Measurements from ENCODE around the gene C2orf49. TPM values are rescaled to one million over a fixed set of nuclear protein-coding genes. Genes with fewer than 3 reads are reported as not detected.

The C2orf49 gene
- total RNA-seq, 2 experiments from 2014 or later: 19.6 to 19.8 TPM

DNA sequence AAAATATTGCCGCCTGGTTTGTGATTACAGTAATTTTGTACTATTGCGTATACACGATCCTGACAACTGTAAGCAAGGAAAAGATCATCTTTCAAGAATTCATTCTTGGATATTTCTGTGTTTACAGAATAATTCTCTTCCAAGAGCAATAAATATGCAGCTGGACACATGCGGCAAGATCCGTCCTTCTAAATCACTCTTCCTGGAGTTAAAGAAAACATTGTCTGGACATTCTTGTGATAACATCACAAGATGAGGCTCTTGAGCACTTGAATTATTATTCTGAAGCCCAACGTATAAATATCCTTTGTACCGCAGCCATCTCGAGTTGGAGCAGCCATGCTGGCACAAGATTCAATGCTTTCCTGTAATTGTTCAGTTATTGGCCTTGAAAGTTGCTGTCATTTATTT lies 51.6 kb downstream of the C2orf49 start:
- POLR2A ChIA-PET: no interaction called here
- Mint-ChIP-seq H3K27ac (no peak overlapping the region), H3K4me3 (no peak overlapping the region), H3K9me3 (ENCODE audit: insufficient read depth) (no peaks in the 10 kb centered on the region), H3K36me3 (ENCODE audit: low read depth) (no peaks in the 10 kb centered on the region), H3K4me1 (ENCODE audit: low read depth) (no peaks in the 10 kb centered on the region), H3K27me3 (ENCODE audit: low read depth) (no peaks in the 10 kb centered on the region)
- DNase-seq (no peak), ATAC-seq (no peak)
- CTCF ChIA-PET: interaction anchor here (1.7 kb wide), 1 partner anchor 20 kb away, joined by 6 read pairs; no protein-coding TSS in a partner anchor

DNA sequence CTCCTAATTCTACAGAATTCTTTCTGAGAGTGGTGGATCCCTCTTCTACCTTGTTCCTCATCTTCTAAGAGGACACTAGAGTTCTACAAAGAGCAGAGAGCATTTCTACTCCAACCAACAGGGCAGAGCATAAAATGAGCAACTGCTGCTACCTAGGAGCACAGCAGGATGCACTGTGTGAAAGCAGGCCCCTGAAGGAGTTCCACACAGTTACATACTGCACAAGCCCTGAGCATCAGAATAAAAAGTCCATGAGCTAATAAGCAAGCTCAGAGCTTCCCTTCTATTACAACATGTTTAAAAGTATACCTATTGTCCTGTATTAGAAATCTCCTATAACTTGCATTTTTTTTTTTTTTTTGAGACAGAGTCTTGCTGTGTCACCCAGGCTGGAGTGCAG lies 53.1 kb downstream of the C2orf49 start:
- ChIA-PET POLR2A (no interaction called here), CTCF (no interaction called here)
- H3K4me3 Mint-ChIP-seq: no peak overlapping the region
- DNase-seq (no peak), ATAC-seq (no peak)
- no peaks in the 10 kb centered on the region for H3K36me3 Mint-ChIP-seq (ENCODE audit: low read depth)
- no peak overlapping the region for H3K27ac Mint-ChIP-seq
- no peaks in the 10 kb centered on the region for H3K4me1 Mint-ChIP-seq (ENCODE audit: low read depth)
- no peaks in the 10 kb centered on the region for H3K9me3 Mint-ChIP-seq (ENCODE audit: insufficient read depth)
- no peaks in the 10 kb centered on the region for H3K27me3 Mint-ChIP-seq (ENCODE audit: low read depth)

DNA sequence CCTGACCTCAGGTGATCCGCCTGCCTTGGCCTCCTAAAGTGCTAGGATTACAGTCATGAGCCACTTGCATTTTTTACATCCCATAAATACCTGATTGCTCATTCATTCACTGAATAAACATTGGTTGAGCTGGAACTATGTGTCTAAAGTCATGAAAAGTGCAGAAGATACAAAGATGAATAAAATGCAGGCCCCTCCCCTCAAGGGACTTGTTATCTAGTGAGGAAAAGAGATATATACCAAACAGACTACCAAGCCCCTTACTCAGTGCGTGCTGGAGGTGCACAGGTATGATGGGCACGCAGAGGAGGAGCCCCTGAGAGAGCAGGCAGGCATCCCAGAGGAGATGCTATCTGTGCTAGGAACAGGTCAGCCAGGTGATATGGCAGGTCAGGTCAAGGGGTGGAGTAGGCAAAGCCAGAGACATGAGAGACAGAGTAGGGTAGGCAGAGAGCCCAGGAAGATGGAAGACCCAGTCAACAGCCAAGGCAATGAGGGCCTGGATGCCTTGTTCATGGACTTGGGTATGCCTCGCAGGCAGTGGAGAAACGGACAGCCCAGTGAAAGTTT lies 53.8 kb downstream of the C2orf49 start:
- Mint-ChIP-seq H3K9me3 (ENCODE audit: insufficient read depth) (no peaks in the 10 kb centered on the region), H3K4me1 (ENCODE audit: low read depth) (no peaks in the 10 kb centered on the region), H3K36me3 (ENCODE audit: low read depth) (no peaks in the 10 kb centered on the region), H3K4me3 (no peak overlapping the region), H3K27ac (no peak overlapping the region), H3K27me3 (ENCODE audit: low read depth) (no peaks in the 10 kb centered on the region)
- ChIA-PET CTCF (no interaction called here), POLR2A (no interaction called here)
- ATAC-seq (no peak), DNase-seq (no peak)

DNA sequence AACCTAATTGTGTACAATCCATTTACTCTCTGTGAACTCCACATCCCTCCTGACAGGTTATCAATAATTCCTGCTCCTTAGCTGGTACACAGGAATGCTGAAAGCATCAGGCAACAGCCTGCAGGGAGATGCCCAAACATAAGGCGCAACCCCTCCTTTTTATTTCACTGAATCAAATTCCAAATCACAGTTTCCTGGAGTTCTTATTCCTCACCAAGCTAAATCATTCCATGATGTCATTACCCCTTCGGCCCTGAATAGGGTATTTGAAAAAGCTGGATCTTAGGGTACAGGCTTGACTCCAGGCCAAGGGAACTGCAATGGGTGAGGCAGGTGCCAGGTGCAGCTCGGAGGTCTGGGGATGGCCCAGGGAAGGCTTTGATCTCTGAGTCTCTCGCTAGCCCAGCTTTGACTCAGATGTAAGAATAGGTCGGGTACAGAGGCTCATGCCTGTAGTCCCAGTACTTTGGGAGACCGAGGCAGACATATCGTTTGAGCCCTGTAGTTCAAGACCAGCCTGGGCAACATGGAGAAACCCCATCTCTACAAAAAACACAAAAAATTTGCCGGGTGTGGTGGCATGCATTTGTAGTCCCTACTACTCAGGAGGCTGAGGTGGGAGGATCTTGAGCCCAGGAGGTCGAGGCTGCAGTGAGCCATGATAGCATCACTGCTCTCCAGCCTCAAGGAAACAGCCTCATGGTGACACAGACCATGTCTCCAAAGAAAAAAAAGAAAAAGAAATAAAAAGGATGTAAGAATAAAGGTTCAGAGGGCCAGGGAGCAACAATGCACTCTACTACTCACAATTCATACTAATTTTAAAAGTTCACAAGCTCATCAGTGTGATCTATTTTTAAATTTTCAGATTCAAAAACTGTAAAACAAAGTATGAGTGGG lies 54.7 kb downstream of the C2orf49 start:
- DNase-seq (no peak), ATAC-seq (no peak)
- H3K4me1 Mint-ChIP-seq (ENCODE audit: low read depth): no peaks in the 10 kb centered on the region
- H3K36me3 Mint-ChIP-seq (ENCODE audit: low read depth): no peaks in the 10 kb centered on the region
- no peak overlapping the region for H3K4me3 Mint-ChIP-seq
- H3K27me3 Mint-ChIP-seq (ENCODE audit: low read depth): peaks cover 5% of the 10 kb centered on the region
- ChIA-PET POLR2A (no interaction called here), CTCF (interaction anchor here (1.2 kb wide), 1 partner anchor 129 kb away, joined by 3 read pairs; no protein-coding TSS in a partner anchor)
- H3K9me3 Mint-ChIP-seq (ENCODE audit: insufficient read depth): no peaks in the 10 kb centered on the region
- no peak overlapping the region for H3K27ac Mint-ChIP-seq

DNA sequence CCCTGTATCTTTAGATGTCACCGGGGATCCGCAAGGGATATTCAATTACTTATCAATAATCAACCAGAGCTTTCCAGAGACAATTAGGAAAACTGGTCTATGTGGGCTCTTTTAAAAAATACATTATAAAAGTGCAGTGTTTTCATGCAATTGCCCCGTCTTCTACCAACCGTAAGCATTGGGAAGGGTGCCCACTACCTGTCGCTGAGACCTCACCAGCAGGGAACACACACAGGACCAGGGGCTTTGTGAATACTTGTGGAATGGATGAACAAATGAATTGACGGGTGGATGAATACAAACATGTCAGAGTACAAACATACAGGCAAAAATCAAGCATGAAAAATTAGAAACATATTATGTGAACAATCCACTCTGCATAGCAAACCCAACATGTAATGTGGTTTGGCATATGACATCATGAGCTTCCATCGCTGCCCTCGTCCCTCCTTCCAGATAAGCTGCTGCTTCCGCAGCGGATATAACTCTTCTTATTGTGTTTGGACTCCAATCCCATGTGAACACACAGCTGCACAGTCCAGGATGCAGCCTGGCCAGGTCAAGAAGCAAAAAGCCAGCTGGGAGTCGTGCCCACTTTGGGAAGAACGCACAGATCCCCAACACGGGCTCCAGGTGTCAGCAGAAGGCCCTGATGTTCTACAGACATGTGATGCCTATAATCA lies 56.2 kb downstream of the C2orf49 start:
- Mint-ChIP-seq H3K27me3 (ENCODE audit: low read depth) (peaks cover 16% of the 10 kb centered on the region), H3K4me1 (ENCODE audit: low read depth) (peaks cover 2% of the 10 kb centered on the region), H3K36me3 (ENCODE audit: low read depth) (no peaks in the 10 kb centered on the region), H3K4me3 (no peak overlapping the region), H3K9me3 (ENCODE audit: insufficient read depth) (no peaks in the 10 kb centered on the region), H3K27ac (no peak overlapping the region)
- CTCF ChIA-PET: interaction anchor here (1.0 to 1.2 kb wide), 2 partner anchors 127 to 154 kb away, joined by 3 read pairs; no protein-coding TSS in a partner anchor
- ATAC-seq (no peak), DNase-seq (no peak)
- POLR2A ChIA-PET: no interaction called here

DNA sequence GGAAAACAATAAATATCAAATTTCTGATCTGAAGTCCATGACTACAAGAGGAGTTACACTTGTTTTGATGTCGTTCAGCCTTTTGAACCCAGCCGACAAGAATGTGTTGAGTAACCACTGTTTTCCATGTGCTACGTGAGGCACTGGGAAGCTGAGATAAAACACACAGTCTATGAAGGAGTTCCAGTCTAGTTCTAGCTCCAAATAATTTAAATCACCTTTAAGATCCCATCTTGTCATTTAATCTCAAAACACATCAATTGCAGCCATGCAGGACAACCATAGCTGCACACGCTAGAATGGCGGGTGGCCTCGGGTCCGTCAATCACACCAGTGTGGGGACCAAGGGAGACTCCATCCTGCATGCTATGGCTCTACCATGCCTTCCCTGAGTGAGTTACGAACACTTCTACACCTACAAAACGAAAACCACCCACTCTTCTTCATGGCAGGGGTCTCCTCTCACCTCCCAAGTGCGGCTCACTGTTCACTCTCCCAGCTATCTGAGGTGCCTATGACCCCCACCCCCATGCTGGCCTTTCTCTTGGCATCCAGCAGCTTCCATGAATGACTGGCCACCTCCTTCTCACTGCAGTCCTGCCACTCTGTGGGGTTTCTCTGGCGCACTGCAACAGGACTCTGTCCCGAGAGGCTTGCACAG lies 57.7 kb downstream of the C2orf49 start:
- H3K4me3 Mint-ChIP-seq: no peak overlapping the region
- peaks cover 25% of the 10 kb centered on the region for H3K27me3 Mint-ChIP-seq (ENCODE audit: low read depth)
- no peak for DNase-seq
- ChIA-PET CTCF (no interaction called here), POLR2A (no interaction called here)
- H3K36me3 Mint-ChIP-seq (ENCODE audit: low read depth): peaks cover 2% of the 10 kb centered on the region
- ATAC-seq: no peak
- peaks cover 8% of the 10 kb centered on the region for H3K4me1 Mint-ChIP-seq (ENCODE audit: low read depth)
- H3K27ac Mint-ChIP-seq: no peak overlapping the region
- H3K9me3 Mint-ChIP-seq (ENCODE audit: insufficient read depth): no peaks in the 10 kb centered on the region

DNA sequence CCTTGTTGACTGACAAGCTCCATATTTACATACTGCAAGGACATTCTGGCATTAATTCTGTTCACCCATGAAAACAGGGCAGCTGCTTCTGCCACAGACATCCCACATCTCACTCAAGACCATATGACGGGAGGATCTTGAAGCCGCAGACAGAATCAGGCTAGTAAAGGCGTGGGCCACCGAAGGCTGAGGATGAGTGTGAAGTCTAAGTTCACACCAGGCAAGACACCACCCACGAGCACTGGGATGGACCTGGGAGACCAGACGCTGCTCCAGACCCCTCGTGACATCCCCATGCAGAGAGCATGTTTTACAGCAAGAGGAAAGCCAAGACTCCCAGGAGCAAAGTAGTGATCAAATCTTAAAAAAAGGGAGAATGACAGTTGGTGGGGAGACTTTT lies 58.4 kb downstream of the C2orf49 start:
- ChIA-PET POLR2A (no interaction called here), CTCF (no interaction called here)
- Mint-ChIP-seq H3K9me3 (ENCODE audit: insufficient read depth) (no peaks in the 10 kb centered on the region), H3K36me3 (ENCODE audit: low read depth) (peaks cover 2% of the 10 kb centered on the region), H3K4me3 (no peak overlapping the region), H3K27me3 (ENCODE audit: low read depth) (peaks cover 29% of the 10 kb centered on the region), H3K4me1 (ENCODE audit: low read depth) (peaks cover 8% of the 10 kb centered on the region), H3K27ac (no peak overlapping the region)
- ATAC-seq (no peak), DNase-seq (no peak)

DNA sequence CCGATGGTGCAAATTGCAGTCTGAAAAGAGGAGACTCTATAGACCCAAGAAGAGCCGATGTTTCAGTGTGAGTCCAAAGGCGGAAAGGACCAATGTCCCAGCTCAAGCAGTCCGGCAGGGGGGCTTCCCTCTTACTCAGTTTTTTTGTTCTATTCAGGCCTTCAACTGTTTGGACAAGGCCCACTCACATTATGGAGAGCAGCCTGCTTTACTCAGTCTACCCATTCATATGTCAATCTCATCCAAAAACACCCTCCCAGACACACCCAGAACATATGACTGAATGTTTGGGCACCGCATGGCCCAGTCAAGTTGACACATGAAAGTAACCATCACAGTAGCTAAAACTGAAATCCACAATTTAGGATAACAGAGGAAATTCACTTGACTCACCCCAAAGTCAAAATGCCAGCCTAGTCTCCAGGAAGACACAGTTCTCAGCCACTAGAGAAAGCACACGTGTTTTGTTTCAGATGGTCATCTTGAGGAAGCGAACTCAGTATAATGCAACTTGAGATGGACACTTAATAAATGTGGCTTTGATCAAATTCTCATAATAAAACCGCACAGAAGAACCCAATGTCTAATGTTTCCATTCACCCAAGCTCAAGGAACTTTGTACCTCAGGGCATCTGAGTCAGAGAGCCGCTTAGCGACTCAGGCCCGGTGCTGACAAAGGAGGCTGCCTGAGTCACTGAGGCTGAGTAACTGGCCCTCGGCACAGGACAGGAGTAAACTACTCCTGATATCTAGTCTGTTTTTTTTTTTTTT lies 59.1 kb downstream of the C2orf49 start:
- H3K27me3 Mint-ChIP-seq (ENCODE audit: low read depth): peaks cover 31% of the 10 kb centered on the region
- no peak for DNase-seq
- ChIA-PET POLR2A (no interaction called here), CTCF (no interaction called here)
- no peaks in the 10 kb centered on the region for H3K9me3 Mint-ChIP-seq (ENCODE audit: insufficient read depth)
- no peak overlapping the region for H3K27ac Mint-ChIP-seq
- peaks cover 8% of the 10 kb centered on the region for H3K4me1 Mint-ChIP-seq (ENCODE audit: low read depth)
- peaks cover 2% of the 10 kb centered on the region for H3K36me3 Mint-ChIP-seq (ENCODE audit: low read depth)
- H3K4me3 Mint-ChIP-seq: no peak overlapping the region
- no peak for ATAC-seq

DNA sequence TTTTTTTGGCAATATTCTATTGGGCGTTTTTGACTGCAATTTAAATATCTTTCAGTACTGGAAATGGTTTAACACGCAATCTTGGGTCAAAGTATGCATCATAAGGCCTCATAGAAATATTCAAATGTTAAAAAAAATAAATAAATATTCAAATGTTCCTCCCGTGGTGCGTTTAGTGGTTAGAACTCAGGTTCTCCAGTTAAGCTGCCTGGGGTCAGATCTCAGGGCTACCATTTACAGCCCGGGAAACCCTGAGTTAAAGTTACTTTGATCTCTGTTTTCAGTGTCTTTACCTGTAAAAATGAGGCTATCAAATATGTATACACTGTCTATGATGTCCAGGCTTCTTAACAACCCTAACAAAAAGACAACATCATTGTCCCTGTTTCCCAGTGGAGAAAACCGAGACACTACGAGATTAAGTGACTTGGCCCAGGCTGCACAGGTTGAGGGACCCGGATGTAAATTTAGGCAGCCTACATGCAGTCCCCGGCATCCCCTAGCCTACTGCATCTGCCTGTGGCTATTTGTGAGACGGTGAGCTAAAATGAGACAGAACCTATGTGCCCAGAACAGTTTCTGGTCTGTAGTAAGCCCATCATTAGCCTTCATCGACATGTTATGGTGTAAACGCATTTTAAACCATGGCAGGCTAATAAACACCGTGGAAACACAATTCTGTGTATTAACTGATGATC lies 59.8 kb downstream of the C2orf49 start:
- Mint-ChIP-seq H3K27ac (no peak overlapping the region), H3K9me3 (ENCODE audit: insufficient read depth) (no peaks in the 10 kb centered on the region), H3K4me1 (ENCODE audit: low read depth) (peaks cover 8% of the 10 kb centered on the region), H3K36me3 (ENCODE audit: low read depth) (peaks cover 2% of the 10 kb centered on the region), H3K27me3 (ENCODE audit: low read depth) (peaks cover 31% of the 10 kb centered on the region), H3K4me3 (no peak overlapping the region)
- ATAC-seq (no peak), DNase-seq (no peak)
- ChIA-PET CTCF (no interaction called here), POLR2A (no interaction called here)

DNA sequence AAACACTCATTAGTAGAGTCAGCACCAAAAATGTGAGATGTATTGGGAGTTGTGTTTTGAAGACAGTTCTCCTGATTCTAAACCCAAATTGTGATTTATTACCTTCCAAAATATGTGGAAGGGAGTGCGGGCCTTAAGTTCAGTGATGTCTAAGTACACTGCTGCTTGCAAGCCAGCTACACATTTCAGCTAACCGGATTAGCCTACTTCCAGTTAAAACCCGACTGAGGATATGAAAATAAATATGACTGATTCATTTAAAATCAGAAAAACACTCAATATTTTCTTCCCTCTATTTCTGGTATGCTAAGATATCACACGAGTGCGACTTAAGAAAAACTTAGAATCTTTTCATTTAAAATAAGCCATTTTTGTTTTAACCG lies 60.6 kb downstream of the C2orf49 start:
- Mint-ChIP-seq H3K27me3 (ENCODE audit: low read depth) (peaks cover 31% of the 10 kb centered on the region), H3K4me3 (peak overlapping the region; percentile 74), H3K27ac (no peak overlapping the region), H3K36me3 (ENCODE audit: low read depth) (peaks cover 2% of the 10 kb centered on the region), H3K9me3 (ENCODE audit: insufficient read depth) (no peaks in the 10 kb centered on the region), H3K4me1 (ENCODE audit: low read depth) (peaks cover 8% of the 10 kb centered on the region)
- CTCF ChIA-PET: interaction anchor here (1.0 to 1.4 kb wide), 3 partner anchors 19 to 123 kb away, joined by 3 to 5 read pairs (median 4); no protein-coding TSS in a partner anchor
- POLR2A ChIA-PET: no interaction called here
- DNase-seq (no peak), ATAC-seq (no peak)
